ENCODE data around the gene HVCN1. TPM values are rescaled to one million over a fixed set of nuclear protein-coding genes. Genes with fewer than 3 reads are reported as not detected.
"Not testable (repeated sequence)": the region's sequence is repeated elsewhere in the genome, so short reads cannot be mapped to it uniquely, and the experiment has no call there.

The HVCN1 gene
- 10 to 100 TPM; 10.7 to 12.4 TPM for total RNA-seq
- polyA plus RNA-seq (ENCODE audit: insufficient read length in 6 of 6) = 10 to 100 TPM; 15.5 to 19.3 (median 17.8) TPM
- long read RNA-seq, donor 1, partial matches to known transcripts = 5 of 15 reads
- long read RNA-seq, donor 1, other reads (novel, unspliced or antisense) = 6 of 15 reads
- long read RNA-seq, donor 2, partial matches to known transcripts = 52 of 60 reads
- long read RNA-seq, donor 2, other reads (novel, unspliced or antisense) = 6 of 60 reads
- long read RNA-seq, donor 3, partial matches to known transcripts = 0 of 1 reads
- long read RNA-seq, donor 3, other reads (novel, unspliced or antisense) = 0 of 1 reads
- long read RNA-seq, donor 4, partial matches to known transcripts = 0 of 1 reads
- long read RNA-seq, donor 4, other reads (novel, unspliced or antisense) = 1 of 1 reads
- long read RNA-seq, donor 5, partial matches to known transcripts = 0 of 2 reads
- long read RNA-seq, donor 5, other reads (novel, unspliced or antisense) = 0 of 2 reads
- long read RNA-seq, donor 6, partial matches to known transcripts = 0 of 8 reads
- long read RNA-seq, donor 6, other reads (novel, unspliced or antisense) = 5 of 8 reads
- long read RNA-seq, donor 7, partial matches to known transcripts = 7 of 13 reads
- long read RNA-seq, donor 7, other reads (novel, unspliced or antisense) = 5 of 13 reads
- long read RNA-seq, donor 8, partial matches to known transcripts = 0 of 9 reads
- long read RNA-seq, donor 8, other reads (novel, unspliced or antisense) = 7 of 9 reads
- long read RNA-seq, donor 9 = 0 reads
- long read RNA-seq, donor 10, partial matches to known transcripts = 0 of 1 reads
- long read RNA-seq, donor 10, other reads (novel, unspliced or antisense) = 1 of 1 reads
- long read RNA-seq, donor 11, partial matches to known transcripts = 0 of 1 reads
- long read RNA-seq, donor 11, other reads (novel, unspliced or antisense) = 0 of 1 reads
- long read RNA-seq, donor 12, partial matches to known transcripts = 0 of 4 reads
- long read RNA-seq, donor 12, other reads (novel, unspliced or antisense) = 0 of 4 reads

DNA sequence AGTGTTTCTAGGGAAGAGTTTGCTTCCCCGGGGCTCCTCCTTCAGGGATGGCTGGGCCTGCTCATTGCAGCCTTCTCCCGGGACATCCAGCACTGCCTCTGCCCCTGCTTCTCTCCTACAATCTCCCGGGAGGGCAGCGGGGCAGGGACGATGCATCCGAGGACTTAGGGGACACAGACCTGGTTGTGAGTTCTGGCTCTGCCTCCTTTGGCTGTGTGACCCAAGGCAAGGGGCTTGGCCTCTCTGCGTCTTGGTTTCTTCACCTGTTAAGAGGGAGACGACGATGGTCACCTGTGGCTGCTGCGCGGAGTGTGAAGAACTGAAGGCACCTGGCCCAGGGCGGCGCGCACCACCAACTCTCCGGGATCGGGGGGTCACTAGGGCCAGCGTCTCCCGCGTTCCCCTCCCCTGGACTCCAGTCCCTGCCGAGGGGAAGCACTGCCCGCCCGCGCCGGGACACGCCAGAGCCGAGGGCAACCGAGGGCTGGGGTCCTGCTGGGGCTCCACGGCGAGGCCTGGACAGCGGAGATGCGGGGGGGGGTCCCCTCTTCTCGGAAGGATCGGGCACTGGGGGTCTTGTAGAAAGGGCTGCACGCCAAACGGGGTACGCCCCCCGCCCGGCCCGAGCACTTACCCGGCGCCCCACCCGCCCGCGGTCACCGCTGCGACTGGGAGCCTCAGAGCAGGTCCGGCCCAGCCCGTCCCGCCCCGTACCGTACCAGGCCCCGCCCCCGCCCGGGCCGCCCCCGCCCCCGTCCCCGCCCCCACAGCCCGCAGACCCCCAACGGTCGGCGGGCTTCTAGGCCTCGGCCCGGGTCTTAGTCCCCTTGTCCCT lies at the start of gene HVCN1:
Gene HVCN1 (minus strand): TSS at position 670 of the 835 bp plus-strand sequence. CDS start 5,870 bp downstream, outside the sequence.
- DNase-seq (peak in 3 of 4 donors; percentile 43 to 89 (median 56)), ATAC-seq (peak; percentile 89)
- intact Hi-C loops (cut with DNase I) = no loop called here
- Histone ChIP-seq H3K4me3 (peak within 1 kb of the TSS; percentile 49 to 60), H3K9me3 (no peaks in the 10 kb centered on the region), H3K27ac (peak within 1 kb of the TSS; percentile 54 to 76), H3K4me1 (peaks cover 9 to 56% of the 10 kb centered on the region in 2 donors), H3K27me3 (peaks cover 0 to 36% of the 10 kb centered on the region in 2 donors), H3K36me3 (no peaks in the 10 kb centered on the region)
- TF ChIP-seq, protein P1, sequence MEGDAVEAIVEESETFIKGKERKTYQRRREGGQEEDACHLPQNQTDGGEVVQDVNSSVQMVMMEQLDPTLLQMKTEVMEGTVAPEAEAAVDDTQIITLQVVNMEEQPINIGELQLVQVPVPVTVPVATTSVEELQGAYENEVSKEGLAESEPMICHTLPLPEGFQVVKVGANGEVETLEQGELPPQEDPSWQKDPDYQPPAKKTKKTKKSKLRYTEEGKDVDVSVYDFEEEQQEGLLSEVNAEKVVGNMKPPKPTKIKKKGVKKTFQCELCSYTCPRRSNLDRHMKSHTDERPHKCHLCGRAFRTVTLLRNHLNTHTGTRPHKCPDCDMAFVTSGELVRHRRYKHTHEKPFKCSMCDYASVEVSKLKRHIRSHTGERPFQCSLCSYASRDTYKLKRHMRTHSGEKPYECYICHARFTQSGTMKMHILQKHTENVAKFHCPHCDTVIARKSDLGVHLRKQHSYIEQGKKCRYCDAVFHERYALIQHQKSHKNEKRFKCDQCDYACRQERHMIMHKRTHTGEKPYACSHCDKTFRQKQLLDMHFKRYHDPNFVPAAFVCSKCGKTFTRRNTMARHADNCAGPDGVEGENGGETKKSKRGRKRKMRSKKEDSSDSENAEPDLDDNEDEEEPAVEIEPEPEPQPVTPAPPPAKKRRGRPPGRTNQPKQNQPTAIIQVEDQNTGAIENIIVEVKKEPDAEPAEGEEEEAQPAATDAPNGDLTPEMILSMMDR (IDR thresholded peaks at IDR 0.05) = no peak

- TF ChIP-seq, protein P1 (IDR thresholded peaks at IDR 0.05) = no peak
- no peaks in the 10 kb centered on the region for H3K9me3 ChIP-seq
- no peaks in the 10 kb centered on the region for H3K27me3 ChIP-seq
- ATAC-seq (no peak), DNase-seq (no peak)
- H3K4me1 ChIP-seq = peaks cover 35 to 69% of the 10 kb centered on the region in 2 donors
- no peak overlapping the region for H3K27ac ChIP-seq
- no peak overlapping the region for H3K4me3 ChIP-seq
- peaks cover 0 to 21% of the 10 kb centered on the region in 2 donors for H3K36me3 ChIP-seq
- intact Hi-C loops (cut with DNase I) = no loop called here
Observed at GRCh38 chr12:110737532-110737931, 48.6 kb upstream of the HVCN1 start.

GRCh38 chr12:110737016-110737415 lies 48.1 kb upstream of the HVCN1 start:
- H3K4me3 ChIP-seq; ATAC-seq; H3K9me3 ChIP-seq; H3K27me3 ChIP-seq; intact Hi-C loops (cut with DNase I); H3K27ac ChIP-seq; DNase-seq: not testable (repeated sequence)
- peaks cover 0 to 24% of the 10 kb centered on the region in 2 donors for H3K36me3 ChIP-seq
- peaks cover 35 to 74% of the 10 kb centered on the region in 2 donors for H3K4me1 ChIP-seq

GRCh38 chr12:110733900-110734299 lies 45.0 kb upstream of the HVCN1 start:
- Histone ChIP-seq H3K9me3 (no peaks in the 10 kb centered on the region), H3K36me3 (peaks cover 0 to 55% of the 10 kb centered on the region in 2 donors), H3K4me1 (peaks cover 16 to 56% of the 10 kb centered on the region in 2 donors), H3K27me3 (no peaks in the 10 kb centered on the region), H3K27ac (no peak overlapping the region), H3K4me3 (no peak overlapping the region)
- ATAC-seq (no peak), DNase-seq (no peak)
- intact Hi-C loops (cut with DNase I) = no loop called here
- TF ChIP-seq, protein P1 (IDR thresholded peaks at IDR 0.05) = no peak

All from left lung (tissue), 14 donors.